DND-41 (cell line): ENCODE data around the gene LRP3.

ENCODE experiments used
- EZH2 ChIP-seq: IDR thresholded peaks from 3 replicates; pipeline ENCODE4 v1.6.1; 2012; ENCODE audit warnings: borderline replicate concordance, low read depth, mild to moderate bottlenecking, moderate library complexity, low read length, inconsistent platforms; ENCODE audit not compliant: severe bottlenecking
- TF ChIP-seq, protein P1 (sequence below): IDR thresholded peaks from 2 replicates; pipeline ENCODE4 v1.5.1; 2012; ENCODE audit warnings: borderline replicate concordance, low read length, moderate library complexity, mild to moderate bottlenecking; ENCODE audit not compliant: poor library complexity, severe bottlenecking; ENCODE audit errors: extremely low read depth

DNA sequence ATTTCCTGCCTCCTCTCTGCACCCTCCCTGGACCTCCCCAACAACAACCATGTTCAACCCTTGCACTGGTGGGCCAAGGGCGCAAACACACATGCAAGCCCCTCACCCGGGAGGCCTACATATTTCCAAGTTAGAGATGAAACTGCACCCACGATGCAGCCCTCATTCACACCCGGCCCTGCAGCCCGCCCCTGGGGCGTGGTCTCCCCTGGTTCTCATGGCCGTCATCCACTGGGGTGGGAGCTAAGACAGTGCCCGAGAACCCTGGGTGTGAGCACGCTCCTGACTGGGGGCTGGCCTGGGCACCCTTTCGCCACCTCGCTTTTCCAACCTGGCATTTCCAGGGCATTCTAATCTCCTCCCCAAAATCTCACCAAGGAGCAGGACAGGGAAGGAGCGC, 38.5 kb downstream of the LRP3 start:
- TF ChIP-seq, protein P1, sequence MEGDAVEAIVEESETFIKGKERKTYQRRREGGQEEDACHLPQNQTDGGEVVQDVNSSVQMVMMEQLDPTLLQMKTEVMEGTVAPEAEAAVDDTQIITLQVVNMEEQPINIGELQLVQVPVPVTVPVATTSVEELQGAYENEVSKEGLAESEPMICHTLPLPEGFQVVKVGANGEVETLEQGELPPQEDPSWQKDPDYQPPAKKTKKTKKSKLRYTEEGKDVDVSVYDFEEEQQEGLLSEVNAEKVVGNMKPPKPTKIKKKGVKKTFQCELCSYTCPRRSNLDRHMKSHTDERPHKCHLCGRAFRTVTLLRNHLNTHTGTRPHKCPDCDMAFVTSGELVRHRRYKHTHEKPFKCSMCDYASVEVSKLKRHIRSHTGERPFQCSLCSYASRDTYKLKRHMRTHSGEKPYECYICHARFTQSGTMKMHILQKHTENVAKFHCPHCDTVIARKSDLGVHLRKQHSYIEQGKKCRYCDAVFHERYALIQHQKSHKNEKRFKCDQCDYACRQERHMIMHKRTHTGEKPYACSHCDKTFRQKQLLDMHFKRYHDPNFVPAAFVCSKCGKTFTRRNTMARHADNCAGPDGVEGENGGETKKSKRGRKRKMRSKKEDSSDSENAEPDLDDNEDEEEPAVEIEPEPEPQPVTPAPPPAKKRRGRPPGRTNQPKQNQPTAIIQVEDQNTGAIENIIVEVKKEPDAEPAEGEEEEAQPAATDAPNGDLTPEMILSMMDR: no peak
- TF ChIP-seq EZH2: no peak
